GM10248 (cell line): ENCODE data around the gene GRM4.
"Not testable (repeated sequence)": the region's sequence is repeated elsewhere in the genome, so short reads cannot be mapped to it uniquely, and the experiment has no call there.

Experiments used
- CTCF ChIA-PET: fragments of 300-600 bp; sonication (Branson Sonifier 250); formaldehyde crosslinking; extraction: SDS; loops from one replicate; lab custom pipeline; 2021; ENCODE audit warnings: antibody characterized with exemption; lab: Yijun Ruan, JAX
- POLR2A ChIA-PET: fragments of 350-650 bp; sonication (Branson Sonifier 250); formaldehyde crosslinking; extraction: SDS; loops from one replicate; lab custom pipeline; 2020; ENCODE audit warnings: antibody characterized with exemption; lab: Yijun Ruan, JAX
- DNase-seq: peaks from one replicate; pipeline ENCODE4 v3.0.0; 2012; ENCODE audit errors: extremely low spot score
- CTCF ChIP-seq: IDR thresholded peaks from 2 replicates; pipeline ENCODE4 v1.5.1; 2012; ENCODE audit warnings: mild to moderate bottlenecking, low read depth; ENCODE audit errors: extremely low read depth, missing control alignments, control extremely low read depth

The GRM4 gene

GRCh38 chr6:34021554-34022190 lies 124.2 kb downstream of the GRM4 start:
- ChIA-PET POLR2A (no interaction called here), CTCF (no interaction called here)
- TF ChIP-seq CTCF = no peak
- no peak for DNase-seq

- DNase-seq = no peak
- ChIA-PET CTCF (no interaction called here), POLR2A (no interaction called here)
- TF ChIP-seq CTCF = no peak
Observed at GRCh38 chr6:34020807-34021553, 124.9 kb downstream of the GRM4 start.

- no peak for DNase-seq
- POLR2A ChIA-PET = no interaction called here
- TF ChIP-seq CTCF = no peak
- CTCF ChIA-PET = no interaction called here
Observed at GRCh38 chr6:34020278-34020677, 125.6 kb downstream of the GRM4 start.

- ChIA-PET CTCF (interaction anchor here (1.5 kb wide), 1 partner anchor 47 kb away, joined by 3 read pairs; no protein-coding TSS in a partner anchor), POLR2A (no interaction called here)
- no peak for DNase-seq
- no peak for TF ChIP-seq CTCF
Observed at GRCh38 chr6:34018961-34019606, 126.8 kb downstream of the GRM4 start.

- POLR2A ChIA-PET = no interaction called here
- CTCF ChIA-PET = interaction anchor here (1.4 kb wide), 1 partner anchor 10 kb away, joined by 3 read pairs; no protein-coding TSS in a partner anchor
- DNase-seq = no peak
- TF ChIP-seq CTCF = no peak
Observed at GRCh38 chr6:34018026-34018425, 127.9 kb downstream of the GRM4 start.

GRCh38 chr6:34017106-34017805 lies 128.6 kb downstream of the GRM4 start:
- ChIA-PET CTCF (interaction anchor here (0.8 to 1.4 kb wide), 2 partner anchors 8 to 11 kb away, joined by 3 to 4 read pairs; no protein-coding TSS in a partner anchor), POLR2A (no interaction called here)
- TF ChIP-seq CTCF = no peak
- DNase-seq = no peak

GRCh38 chr6:34016573-34016972 lies 129.3 kb downstream of the GRM4 start:
- CTCF ChIA-PET = interaction anchor here (0.8 to 1.4 kb wide), 2 partner anchors 9 to 11 kb away, joined by 3 to 4 read pairs; no protein-coding TSS in a partner anchor
- POLR2A ChIA-PET, DNase-seq: not testable (repeated sequence)
